Cardiac fibroblast (primary cell): ENCODE results near the gene LATS2.
A peak's percentile ranks its signal among the peaks of the same experiment; 100 is the strongest.

Experiments
- DNase-seq, 2 donors: peaks; one replicate each; pipeline versions ENCODE4 v3.0.0 to v3.0.0-alpha.2; 2010; ENCODE audit warnings: low read depth in 2 of 2
- H3K4me3 ChIP-seq, 2 donors: replicated peaks in 1 of 2; 1 replicate in 1 of 2; 2 replicates in 1 of 2; pipeline ENCODE4 v1.5.1; 2011; ENCODE audit warnings: low read depth in 2 of 2, low read length in 2 of 2, mild to moderate bottlenecking in 2 of 2, moderate library complexity in 1 of 2
- TF ChIP-seq, protein P1 (sequence below): IDR thresholded peaks from one replicate; pipeline ENCODE4 v1.5.1; 2011; ENCODE audit warnings: low read depth, mild to moderate bottlenecking, low read length, inconsistent platforms

LATS2 gene

DNA sequence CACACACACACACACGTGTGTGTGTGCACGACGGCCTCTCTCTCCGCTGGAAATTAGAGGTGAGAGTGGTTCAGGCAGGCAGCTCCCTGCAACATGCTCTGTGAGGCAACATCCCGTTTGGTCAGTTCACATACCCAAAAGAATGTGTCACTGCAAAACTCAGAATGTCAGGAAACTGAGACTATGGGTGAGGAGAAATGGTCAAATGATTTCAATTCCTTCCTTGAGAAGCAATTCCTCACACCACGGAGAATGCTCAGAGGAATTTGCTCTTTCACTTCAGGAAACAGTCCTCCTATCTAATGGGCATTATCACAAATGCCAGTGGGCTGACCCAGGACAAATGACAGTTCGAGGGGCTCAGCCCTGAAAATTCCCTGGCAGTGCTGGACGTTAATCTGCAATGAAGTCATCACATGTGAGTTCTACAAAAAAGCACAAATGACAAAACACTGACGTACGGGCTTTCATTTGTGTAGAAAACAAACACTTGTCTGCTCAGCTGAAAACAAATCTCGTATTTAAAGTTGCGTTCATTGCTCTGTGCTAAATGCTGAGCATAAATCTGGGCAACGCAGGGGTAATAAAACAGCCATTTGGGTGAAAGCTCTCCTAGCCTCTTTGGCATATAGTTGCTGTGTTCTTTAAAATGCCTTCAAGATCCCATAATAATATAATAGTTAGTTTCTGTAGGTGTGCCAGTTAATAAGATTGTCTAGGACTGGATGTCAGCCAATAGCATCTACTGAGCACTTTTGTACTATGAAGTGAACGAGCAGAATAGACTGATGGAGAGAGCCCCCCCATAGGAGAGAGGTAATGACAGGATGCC lies 18.6 kb upstream of the LATS2 start:
- H3K4me3 ChIP-seq: peak overlapping the region in 1 of 2 donors; percentile 32
- peak; percentile 84 to 92 for DNase-seq
- TF ChIP-seq, protein P1, sequence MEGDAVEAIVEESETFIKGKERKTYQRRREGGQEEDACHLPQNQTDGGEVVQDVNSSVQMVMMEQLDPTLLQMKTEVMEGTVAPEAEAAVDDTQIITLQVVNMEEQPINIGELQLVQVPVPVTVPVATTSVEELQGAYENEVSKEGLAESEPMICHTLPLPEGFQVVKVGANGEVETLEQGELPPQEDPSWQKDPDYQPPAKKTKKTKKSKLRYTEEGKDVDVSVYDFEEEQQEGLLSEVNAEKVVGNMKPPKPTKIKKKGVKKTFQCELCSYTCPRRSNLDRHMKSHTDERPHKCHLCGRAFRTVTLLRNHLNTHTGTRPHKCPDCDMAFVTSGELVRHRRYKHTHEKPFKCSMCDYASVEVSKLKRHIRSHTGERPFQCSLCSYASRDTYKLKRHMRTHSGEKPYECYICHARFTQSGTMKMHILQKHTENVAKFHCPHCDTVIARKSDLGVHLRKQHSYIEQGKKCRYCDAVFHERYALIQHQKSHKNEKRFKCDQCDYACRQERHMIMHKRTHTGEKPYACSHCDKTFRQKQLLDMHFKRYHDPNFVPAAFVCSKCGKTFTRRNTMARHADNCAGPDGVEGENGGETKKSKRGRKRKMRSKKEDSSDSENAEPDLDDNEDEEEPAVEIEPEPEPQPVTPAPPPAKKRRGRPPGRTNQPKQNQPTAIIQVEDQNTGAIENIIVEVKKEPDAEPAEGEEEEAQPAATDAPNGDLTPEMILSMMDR: no peak

DNA sequence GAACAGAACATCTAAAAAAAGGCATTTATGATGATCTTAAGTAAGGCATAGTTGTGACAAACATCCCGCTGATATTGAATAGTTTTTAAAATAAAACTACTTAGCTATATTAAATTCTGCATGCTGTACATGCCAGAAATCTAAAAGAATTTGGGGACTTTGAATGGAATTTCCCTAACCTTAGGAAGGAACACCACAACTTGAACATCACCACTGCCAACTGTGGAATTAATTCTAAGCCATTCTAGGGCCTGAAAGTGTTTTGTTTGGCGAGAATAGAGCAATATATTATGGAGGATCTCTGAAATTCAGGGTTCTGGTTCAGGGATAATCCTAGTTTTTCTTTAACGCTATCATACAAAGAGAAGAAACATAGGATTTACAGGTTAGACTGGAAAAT lies 17.8 kb upstream of the LATS2 start:
- DNase-seq: no peak

DNA sequence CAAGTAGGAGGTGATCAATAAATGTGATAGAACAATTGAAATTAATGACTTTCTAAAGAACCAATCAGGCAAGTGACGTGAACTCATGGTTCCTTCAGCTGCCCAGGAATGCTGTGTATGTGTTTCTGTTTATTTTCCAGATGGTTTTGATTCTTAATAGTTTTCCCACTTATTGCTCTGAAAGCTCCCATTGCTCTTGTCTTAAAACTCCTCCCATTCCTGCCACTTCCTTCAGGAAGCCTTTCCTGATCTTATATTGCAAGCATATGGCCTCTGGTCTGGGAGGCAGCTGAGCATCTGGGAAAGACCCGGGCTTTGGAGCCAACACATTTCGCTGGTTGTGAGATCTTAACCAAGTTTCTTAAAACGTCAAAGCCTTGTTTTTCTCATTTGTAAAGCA lies 17.1 kb upstream of the LATS2 start:
- no peak for DNase-seq
- no peak overlapping the region for H3K4me3 ChIP-seq
- TF ChIP-seq, protein P1: no peak

More for the DNA sequence above, 17.8 kb upstream of the LATS2 start:
- no peak overlapping the region for H3K4me3 ChIP-seq
- TF ChIP-seq, protein P1: no peak

DNA sequence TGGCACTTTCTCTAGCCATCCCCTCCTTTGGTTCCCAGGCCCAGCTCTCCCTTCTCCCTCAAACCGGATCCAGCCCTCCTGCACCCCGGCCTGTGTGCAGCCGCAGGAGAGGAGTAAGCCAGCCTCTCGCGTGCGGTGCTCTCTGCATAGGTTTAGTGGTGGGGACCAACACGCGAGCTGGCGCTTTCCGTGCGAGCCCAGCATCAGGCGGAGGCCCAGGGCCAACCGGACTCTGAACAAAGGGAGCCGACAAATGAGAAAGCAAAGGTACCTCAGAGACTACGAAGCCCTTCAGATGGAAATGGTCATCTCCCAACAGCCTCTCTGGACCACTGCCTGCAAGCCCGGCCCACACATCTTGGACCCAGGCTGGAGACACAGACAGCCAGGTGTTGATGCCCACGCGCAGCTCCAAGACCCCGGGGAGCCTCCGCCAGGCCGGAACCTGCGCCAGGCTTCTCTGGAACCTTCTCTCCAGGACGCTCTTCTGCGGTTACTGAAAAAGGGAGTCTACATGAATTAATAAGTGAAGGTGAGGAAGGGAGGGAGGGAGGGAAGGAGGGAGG lies 16.5 kb upstream of the LATS2 start:
- no peak for DNase-seq

DNA sequence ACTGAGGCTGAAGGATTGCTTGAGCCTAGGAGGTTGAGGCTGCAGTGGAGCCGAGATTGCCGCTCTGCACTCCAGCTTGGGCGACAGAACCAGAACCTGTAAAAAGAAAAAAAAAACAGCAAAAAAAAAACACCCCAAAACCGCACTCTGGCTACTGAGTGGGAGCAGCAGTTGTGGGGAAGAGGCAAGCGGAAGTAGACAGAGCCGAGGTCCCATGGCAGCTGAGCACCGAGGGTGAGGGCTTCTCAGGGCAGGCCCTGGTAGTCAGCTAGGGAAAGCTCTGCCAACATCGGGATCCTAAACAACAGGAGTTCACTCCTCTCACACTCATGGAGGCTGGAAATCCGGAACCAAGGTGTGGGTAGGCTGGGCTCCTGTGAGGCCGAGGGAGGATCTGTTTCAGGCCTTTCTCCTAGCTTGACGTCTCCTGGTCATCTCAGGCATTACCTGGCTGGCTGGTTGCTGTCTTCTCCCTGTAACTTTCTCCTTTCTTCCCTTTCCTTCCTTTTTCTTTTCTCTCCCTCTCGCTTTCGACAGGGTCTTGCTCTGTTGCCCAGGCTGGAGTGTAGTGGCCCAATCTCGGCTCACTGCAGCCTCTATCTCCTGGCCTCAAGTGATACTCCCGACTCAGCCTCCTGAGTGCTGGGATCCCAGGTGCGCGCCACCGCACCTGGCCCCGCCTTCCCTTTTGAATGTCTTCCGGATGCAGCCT lies 15.8 kb upstream of the LATS2 start:
- no peak for DNase-seq
- TF ChIP-seq, protein P1: no peak
- no peak overlapping the region for H3K4me3 ChIP-seq

More for the DNA sequence above, 16.5 kb upstream of the LATS2 start:
- TF ChIP-seq, protein P1: no peak
- no peak overlapping the region for H3K4me3 ChIP-seq

DNA sequence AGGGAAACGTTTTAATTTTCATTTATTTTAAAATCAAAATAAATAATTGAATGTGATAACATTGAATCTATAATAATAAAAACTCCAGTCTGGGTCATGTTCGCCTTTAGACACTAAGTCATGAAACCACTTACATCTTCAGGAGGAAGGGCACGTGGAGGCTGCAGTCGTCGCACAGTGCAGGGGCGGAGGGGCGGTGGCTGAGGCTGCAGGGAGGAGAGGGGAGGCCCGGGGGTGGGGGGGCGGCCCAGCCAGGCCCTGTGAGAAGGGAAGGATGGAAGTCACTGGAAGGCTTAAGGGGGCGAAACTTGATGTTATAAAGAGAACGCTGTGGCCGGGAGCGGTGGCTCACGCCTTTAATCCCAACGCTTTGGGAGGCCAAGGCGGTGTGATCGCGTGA lies 14.9 kb upstream of the LATS2 start:
- DNase-seq: no peak
- TF ChIP-seq, protein P1: no peak
- no peak overlapping the region for H3K4me3 ChIP-seq
